Bone marrow (tissue), 2 donors: ENCODE measurements around the gene LIN7C.

Source experiments
- DNase-seq, 2 donors: peaks; one replicate each; lab custom pipeline; 2025; lab: John Stamatoyannopoulos, UW

LIN7C gene

DNA sequence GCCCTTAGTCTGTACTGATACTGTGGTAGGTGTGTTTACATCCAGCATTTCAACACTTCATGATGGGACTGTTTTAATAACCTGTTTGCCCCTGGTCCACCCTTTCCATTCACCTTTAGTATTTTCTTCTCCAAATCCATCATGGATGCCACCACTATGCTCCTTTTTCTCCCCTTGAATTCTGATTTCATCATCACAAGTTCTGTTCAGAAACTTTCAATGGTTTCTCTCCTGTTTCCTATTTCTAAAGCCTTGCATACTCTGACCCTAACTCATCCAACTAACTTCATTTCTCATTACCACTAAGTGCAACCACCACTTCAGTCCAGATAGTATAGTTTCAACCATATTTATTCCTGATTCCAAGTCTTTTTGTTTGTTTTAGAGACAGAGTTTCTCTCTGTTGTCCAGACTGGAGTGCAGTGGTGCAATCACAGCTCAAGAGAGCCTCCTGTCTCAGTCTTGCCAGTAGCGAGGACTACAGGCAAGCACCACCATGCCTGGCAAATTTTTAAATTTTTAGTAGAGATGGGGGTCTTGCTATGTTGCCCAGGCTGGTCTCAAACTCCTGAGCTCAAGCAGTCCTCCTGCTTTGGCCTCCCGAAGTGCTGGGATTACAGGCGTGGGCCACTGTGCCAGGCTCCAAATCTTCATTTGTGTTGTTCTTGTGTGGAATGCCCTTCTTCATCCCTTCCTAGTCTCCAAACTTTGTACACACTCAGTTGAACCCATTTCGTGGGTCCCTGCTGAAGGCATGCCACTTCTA lies 1.2 kb upstream of the LIN7C start:
- no peak for DNase-seq

DNA sequence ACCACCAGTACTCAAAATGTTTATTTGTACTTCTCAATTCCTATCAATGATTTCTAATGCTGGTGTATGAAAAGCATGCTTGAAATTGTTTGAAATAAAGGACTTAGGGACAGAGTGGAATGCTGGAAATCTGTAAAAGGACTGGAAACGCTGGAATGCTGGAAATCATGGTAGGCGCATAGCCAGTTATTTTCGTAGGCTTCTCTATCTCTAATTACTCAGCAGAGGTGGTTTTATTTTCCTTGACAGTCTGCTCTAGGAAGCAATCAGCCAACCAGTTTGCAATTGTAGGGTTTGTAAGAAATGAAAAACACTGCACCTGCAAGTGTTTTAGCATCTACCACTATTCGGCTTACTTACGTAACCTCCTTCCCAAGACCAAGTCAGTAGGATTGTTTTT lies 788 bp downstream of the LIN7C start:
- DNase-seq, result no peak

DNA sequence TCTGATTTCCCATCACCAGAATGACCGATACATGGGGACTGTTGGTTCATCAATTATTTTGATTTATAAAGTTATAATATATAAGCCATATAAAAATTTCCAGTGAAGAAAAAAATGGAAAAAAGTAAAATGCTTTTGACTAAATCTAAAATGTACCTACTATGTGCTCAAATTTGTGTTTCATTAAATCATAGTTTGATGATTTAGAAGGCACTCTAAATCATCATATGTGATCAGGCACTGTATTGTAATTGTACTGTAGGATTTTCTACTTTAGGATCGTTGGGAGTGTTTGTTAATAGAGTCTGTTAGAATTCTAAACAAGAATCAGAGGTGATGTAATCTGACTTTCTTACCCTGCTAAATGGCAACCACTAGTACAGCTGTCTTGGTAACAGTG lies 2.4 kb downstream of the LIN7C start:
- no peak for DNase-seq

GRCh38 chr11:27501100-27501499 lies 5.5 kb downstream of the LIN7C start:
- DNase-seq, result no peak

DNA sequence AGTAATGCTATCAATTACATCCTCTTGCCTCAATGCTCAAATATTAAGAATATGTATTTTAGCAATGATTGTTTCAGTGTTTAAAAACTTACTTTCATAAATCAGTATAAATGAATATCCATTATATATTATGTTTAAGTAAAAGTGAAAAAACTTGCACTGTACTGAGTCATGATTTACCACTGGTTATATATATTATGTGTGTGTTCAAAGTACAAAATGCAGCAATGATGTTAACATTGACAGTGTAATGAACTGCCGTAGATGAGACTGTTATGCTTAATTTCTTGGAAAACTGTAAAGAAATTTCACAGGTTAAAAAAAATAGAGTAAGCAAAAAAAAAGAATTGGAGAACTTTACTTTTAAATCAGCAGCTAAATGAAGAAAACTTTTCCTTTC lies 8.7 kb downstream of the LIN7C start:
- DNase-seq, result no peak

DNA sequence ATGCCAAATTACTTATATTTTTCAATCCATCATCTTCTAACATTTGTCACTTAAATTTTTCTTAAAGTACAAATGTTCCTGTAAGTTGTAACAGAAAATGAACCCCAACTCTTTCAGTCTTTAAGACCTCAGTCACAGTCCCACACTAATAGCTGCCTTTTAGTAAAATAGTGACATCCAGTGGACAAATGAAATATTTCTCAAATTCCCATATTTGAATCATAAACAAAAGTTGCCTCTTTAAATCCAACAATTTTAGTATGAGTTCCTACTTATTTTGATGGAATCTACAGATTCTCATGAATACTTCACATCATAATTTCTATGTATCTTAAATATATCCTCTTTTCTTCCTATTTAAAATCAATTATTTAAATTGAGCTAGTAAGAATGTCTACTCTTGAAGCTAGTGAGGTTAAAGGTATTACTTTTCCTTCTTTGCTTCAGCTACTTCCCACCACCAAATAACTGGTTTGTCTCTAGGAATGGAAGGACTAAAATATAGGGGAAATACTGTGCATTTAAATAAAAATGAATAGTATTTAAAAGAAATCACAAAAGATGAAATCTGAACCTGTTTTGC lies 9.2 kb downstream of the LIN7C start:
- DNase-seq, result peak in 1 of 2 donors; percentile 13

DNA sequence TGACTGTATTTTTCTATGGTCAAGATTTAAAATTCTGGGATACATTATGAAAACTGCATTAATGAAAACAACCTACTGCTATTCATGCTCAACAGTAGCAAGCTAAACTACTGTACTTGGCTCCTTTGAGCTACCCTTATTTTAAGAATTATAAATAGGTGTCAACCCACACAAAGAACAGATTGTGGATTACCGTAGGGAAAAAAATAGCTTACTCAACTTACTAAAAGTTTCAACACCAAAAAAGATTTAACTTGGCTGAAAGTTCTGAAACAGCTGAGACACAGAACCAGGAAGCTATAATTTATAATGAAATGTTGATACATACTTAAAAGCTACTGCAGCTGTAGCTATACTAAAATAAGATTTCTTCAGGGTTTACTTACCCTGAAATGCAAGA lies 10.1 kb downstream of the LIN7C start:
- DNase-seq, result no peak

DNA sequence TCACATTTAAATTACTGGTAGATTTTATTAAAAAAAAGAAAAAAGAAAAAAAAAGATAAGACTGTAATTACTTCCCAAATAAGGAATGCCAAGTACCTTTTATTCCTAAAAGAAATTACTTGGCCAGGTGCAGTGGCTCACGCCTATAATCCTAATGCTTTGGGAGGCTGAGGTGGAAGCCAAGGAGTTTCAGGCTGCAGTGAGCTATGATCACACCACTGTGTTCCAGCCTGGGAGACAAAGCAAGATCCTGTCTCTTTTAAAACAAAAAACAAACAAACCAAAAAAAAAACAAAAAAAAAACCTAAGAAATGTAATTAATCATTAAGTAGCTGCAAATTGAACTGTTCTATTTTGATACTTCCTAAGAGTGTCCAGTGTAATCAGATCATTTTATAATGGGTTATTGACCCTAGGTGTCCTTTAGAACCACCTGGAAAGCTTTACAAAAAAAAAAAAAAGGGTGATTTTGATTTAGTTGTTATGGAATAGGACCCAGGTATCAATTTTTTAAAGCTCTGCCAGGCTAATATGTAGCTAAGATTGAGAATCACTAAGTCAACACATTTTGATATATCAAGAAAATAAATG lies 10.8 kb downstream of the LIN7C start:
- no peak for DNase-seq

- DNase-seq, result no peak
Measured at GRCh38 chr11:27489092-27489491, 17.5 kb downstream of the LIN7C start.

GRCh38 chr11:27487706-27488105 lies 18.9 kb downstream of the LIN7C start:
- no peak for DNase-seq

DNA sequence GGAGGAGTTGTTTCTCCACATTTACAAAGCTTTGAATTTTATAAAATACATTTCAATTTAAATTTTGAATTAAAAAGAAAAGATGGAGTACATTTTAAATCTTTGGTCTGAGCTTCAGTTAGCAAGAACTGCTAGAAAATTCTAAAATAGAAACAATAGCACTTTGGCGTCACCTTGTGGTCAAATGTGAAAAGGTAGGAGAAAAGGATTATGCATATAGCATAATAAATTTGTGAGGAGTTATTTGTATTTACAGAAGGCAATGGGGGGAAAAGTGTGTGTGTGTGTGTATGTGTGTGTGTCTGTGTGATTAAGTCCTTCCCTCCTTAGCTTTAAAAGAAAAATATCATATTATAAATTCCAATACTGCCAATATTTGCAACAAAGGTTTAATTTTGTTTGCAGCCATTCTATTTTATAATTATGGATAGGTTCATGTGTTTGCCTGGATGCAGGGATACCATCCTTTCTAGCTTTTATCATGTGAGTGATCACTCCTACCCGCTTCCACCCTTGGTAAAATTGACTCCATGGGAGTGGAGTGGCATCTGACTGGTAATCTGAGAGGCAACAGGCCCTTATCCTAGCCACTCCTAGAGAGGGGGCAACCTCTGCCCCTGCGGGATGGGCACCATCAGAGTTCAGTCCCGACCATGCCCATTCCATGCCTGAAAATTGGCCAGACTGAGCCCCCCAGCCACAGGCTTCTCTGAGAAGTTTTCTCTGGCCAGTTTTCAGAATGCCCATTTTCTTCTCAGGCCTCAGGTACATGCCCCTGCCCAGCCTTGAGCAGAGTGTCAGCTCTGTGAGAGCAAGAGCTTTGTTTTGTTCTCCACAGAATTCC lies 20.4 kb downstream of the LIN7C start:
- peak in 1 of 2 donors; percentile 32 for DNase-seq

DNA sequence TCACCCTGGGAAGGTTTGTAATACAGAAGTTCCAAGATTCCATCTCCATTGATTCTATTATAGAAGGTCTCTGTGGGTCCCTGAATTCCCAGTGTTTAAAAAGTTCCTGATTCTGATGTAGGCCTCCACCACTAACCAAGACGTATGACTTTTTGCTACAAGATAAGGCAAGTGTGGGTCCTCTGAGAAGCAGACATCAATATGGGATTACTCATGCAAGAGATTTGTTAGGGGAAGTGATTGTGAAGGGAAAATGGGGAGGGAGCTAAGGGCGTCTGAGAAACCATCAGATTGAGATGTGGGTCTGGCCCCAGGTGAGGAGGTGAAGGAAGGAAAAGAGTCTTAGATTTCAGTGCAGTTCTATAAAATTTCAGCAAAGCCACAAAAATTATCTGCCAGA lies 23.8 kb downstream of the LIN7C start:
- DNase-seq, result no peak

- no peak for DNase-seq
Measured at GRCh38 chr11:27481992-27482391, 24.6 kb downstream of the LIN7C start.

GRCh38 chr11:27477831-27478230 lies 28.7 kb downstream of the LIN7C start:
- no peak for DNase-seq

DNA sequence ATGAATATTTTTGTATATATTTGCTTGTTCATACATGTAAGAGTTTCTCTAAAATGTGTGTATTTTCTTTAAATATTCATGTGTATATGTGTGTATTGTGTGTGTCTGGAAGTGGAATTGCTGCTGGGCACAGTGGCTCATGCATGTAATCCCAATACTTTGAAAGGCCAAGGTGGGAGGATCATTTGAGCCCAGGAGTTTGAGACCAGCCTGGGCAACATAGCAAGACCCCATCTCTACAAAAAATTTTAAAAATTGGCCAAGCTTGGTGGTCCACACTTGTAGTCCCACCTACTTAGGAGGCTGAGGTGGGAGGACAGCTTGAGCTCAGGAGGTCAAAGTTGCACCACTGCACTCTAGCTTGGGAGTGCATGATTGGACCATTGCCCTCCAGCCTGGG lies 29.3 kb downstream of the LIN7C start:
- no peak for DNase-seq

DNA sequence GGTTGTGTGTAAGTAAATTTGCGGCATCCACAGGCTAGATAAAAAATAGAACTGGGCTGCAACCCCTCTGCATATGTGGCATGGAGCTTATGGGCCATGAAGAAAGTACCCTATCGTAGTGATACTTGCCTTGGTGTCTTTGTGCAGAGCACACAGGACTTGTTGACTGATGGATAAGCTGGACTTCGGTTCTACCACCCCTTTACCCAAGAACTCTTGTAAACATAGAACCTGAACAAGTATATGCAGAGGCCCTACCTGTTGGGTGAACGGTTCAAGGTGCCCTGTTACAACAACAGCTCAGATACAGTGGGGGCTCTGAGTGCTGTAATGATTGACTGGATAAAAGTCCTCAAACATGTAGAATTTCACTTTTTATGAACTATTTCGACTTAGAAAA lies 30.9 kb downstream of the LIN7C start:
- DNase-seq, result no peak

DNA sequence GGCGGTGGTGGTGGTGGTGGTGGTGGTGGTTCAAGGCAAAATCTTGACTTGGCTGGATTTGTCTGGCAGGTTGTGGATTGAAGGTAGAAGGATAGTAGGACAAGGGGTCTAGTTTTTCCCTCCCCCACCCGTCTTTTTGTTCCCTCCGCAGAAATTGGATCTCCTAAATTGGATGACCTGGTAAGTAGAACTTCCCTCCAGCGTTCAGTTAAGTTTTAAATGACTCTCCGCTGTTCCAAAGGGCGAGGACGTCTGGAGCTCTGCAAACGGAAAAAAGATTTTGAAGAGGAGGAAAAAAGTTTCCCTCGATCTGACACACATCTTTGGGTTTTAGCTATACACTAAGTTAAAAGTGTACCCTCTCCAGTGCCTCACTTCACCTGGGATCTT lies 33.6 kb downstream of the LIN7C start:
- DNase-seq, result no peak

DNA sequence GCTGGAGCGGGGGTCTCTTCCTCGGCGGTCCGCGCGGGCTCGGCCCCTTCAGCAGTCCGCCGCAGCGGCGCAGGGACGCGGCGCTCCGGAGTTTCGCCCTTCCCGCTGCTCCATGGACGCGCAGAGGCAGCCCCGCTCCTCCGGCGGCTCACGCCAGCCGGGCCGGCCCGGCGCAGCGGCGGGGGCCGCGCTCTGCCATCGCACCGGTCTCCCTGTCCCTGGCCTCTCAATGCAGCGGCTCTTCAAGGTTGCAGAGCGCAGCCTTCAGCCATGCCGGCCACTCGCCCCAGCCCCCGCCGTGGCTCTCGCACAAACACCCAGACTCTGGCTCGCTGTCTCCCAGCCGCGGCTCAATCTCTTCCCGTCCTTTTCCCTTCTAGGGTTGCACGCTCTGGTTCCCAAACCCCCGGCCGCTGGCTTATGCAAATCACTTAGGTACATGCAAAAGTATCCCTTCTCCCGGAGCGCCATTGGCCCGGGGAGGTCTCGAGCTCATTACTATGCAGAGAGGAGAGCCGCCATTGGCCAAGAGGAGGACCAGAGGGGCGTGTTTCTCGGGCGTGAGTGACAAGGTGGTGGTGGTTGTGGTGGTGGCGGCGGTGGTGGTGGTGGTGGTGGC lies 34.1 kb downstream of the LIN7C start, which contains the start of gene LGR4:
Gene LGR4, minus strand, starts transcription at position 393 of the 619 bp plus-strand sequence. CDS start 488 bp downstream, outside the sequence.
- DNase-seq, result peak in 1 of 2 donors; percentile 18

- DNase-seq, result no peak
Measured at GRCh38 chr11:27471589-27472397, 34.8 kb downstream of the LIN7C start.

GRCh38 chr11:27470826-27471588 lies 35.6 kb downstream of the LIN7C start:
- DNase-seq, result no peak
